Kidney epithelial cell (primary cell): ENCODE measurements around the gene PSORS1C1. TPM values are rescaled to one million over a fixed set of nuclear protein-coding genes. Genes with fewer than 3 reads are reported as not detected.

Experiments used
- DNase-seq: peaks from one replicate; pipeline ENCODE4 v3.0.0-alpha.2; 2010; ENCODE audit warnings: low read depth
- H3K27me3 ChIP-seq: 2 replicates; pipeline ENCODE4 v1.6.0; 2011; ENCODE audit warnings: low read length; ENCODE audit not compliant: control insufficient read depth, insufficient read depth
- H3K36me3 ChIP-seq: 2 replicates; pipeline ENCODE4 v1.5.1; 2011; ENCODE audit warnings: low read length; ENCODE audit not compliant: control insufficient read depth, insufficient read depth
- H3K4me3 ChIP-seq: 2 replicates; pipeline ENCODE4 v1.5.1; 2011; ENCODE audit warnings: low read depth, mild to moderate bottlenecking, control low read depth, low read length
- total RNA-seq: library from RNA; depleted of rRNA; stranded (reverse); fragments of >200 nt; gene quantifications from 2 replicates; pipeline ENCODE4 v1.2.3, GENCODE V29; 2015
- TF ChIP-seq, protein P1 (sequence below): IDR thresholded peaks from 2 replicates; pipeline ENCODE4 v1.5.1; 2011; ENCODE audit warnings: mild to moderate bottlenecking, moderate library complexity, low read length, control low read depth, inconsistent platforms; ENCODE audit not compliant: insufficient read depth, poor library complexity, severe bottlenecking

PSORS1C1 gene
- total RNA-seq, 1 donor from 2014 or later = 0.38 TPM

- Histone ChIP-seq H3K36me3 (no peaks in the 10 kb centered on the region), H3K4me3 (no peak overlapping the region), H3K27me3 (no peaks in the 10 kb centered on the region)
- TF ChIP-seq, protein P1, sequence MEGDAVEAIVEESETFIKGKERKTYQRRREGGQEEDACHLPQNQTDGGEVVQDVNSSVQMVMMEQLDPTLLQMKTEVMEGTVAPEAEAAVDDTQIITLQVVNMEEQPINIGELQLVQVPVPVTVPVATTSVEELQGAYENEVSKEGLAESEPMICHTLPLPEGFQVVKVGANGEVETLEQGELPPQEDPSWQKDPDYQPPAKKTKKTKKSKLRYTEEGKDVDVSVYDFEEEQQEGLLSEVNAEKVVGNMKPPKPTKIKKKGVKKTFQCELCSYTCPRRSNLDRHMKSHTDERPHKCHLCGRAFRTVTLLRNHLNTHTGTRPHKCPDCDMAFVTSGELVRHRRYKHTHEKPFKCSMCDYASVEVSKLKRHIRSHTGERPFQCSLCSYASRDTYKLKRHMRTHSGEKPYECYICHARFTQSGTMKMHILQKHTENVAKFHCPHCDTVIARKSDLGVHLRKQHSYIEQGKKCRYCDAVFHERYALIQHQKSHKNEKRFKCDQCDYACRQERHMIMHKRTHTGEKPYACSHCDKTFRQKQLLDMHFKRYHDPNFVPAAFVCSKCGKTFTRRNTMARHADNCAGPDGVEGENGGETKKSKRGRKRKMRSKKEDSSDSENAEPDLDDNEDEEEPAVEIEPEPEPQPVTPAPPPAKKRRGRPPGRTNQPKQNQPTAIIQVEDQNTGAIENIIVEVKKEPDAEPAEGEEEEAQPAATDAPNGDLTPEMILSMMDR = no peak
- no peak for DNase-seq
These were observed 18.2 kb downstream of the PSORS1C1 start for GRCh38 chr6:31132806-31133205.

DNA sequence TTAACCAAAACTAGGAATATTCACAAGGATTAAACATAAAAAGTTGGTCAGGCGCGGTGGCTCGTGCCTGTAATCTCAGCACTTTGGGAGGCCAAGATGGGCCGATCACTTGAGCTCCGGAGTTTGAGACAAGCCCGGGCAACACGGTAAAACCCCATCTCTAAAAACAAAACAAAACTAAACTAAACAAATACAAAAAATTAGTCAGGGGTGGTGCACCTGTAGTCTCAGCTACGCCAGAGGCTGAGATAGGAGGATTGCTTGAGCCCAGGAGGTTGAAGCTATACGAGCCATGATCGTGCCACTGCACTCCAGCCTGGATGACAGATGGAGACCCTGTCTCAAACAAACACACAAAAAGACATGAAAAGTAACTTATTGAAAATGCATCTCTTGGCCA is 21.1 kb downstream of the PSORS1C1 start:
- no peak for DNase-seq
- H3K36me3 ChIP-seq = no peaks in the 10 kb centered on the region
- no peak overlapping the region for H3K4me3 ChIP-seq
- H3K27me3 ChIP-seq = no peaks in the 10 kb centered on the region
- TF ChIP-seq, protein P1 = no peak

DNA sequence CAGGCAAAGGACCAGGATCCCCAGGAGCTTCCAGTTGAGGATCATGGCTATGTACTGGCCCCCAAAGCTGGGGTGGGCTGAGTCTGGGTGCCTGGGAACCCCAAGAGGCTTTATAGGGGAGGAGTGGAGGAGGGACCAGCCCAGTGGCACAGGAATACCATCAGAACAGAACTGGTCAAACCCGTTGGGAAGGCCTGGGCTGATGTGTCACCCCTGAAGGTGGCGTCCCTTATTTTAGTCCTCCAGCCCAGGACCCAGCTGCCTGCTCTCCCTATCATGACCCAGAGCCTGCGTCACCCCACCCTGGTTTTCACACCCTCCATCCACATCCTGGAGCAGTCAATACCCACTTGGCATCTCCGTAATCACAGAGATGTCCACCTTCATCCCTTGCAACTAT is 24.4 kb downstream of the PSORS1C1 start, which contains the start of gene PSORS1C2:
Gene PSORS1C2 (minus strand): TSS at position 85 of the 400 bp plus-strand sequence. CDS start 40 bp downstream, at position 45.
- TF ChIP-seq, protein P1 = no peak
- no peaks in the 10 kb centered on the region for H3K27me3 ChIP-seq
- no peaks in the 10 kb centered on the region for H3K36me3 ChIP-seq
- no peak for DNase-seq
- H3K4me3 ChIP-seq = no peak within 1 kb of the TSS

DNA sequence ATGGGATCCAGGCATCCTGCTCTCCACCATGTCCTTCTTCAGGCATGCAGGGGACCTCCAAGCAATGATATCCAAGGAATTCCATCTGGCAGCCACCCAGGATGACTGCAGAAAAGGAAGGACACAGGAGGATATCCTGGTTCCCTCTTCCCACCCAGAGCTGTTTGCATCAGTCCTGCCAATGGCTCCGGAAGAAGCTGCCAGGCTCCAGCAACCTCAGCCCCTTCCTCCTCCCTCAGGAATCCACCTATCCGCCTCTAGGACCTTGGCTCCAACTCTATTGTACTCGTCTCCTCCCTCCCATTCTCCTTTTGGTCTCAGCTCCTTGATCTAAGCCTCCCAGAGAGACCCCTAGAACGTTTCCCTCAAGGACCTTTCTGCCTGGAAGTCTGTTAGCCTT is 25.0 kb downstream of the PSORS1C1 start:
- H3K36me3 ChIP-seq = peaks cover under 1% of the 10 kb centered on the region
- H3K27me3 ChIP-seq = no peaks in the 10 kb centered on the region
- no peak for DNase-seq
- TF ChIP-seq, protein P1 = no peak
- no peak overlapping the region for H3K4me3 ChIP-seq

DNA sequence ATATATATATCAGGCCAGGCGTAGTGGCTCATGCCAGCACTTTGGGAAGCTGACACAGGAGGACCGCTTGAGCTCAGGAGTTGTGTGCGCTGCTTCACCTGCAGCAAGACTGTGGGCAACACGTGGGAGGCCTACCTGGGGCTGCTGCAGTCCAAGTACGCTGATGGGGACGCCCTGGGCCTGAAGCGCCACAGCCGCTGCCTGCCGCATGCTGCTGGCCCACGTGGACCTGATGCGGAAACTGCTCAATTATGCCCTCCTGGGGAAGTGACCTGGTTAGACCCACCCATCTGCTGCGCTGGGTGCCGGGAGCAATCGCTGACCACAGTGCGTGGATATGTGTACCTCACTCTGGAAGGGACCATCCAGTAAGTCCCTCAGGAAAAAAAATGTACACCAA is 26.0 kb downstream of the PSORS1C1 start:
- peaks cover 1% of the 10 kb centered on the region for H3K36me3 ChIP-seq
- no peak for DNase-seq
- TF ChIP-seq, protein P1 = no peak
- H3K4me3 ChIP-seq = no peak overlapping the region
- no peaks in the 10 kb centered on the region for H3K27me3 ChIP-seq

- Histone ChIP-seq H3K36me3 (peaks cover 1% of the 10 kb centered on the region), H3K27me3 (no peaks in the 10 kb centered on the region), H3K4me3 (no peak overlapping the region)
- DNase-seq = no peak
- TF ChIP-seq, protein P1 = no peak
These were observed 27.8 kb downstream of the PSORS1C1 start for GRCh38 chr6:31142361-31142761.
